Measurements from ENCODE around the gene SURF2.

The SURF2 gene

GRCh38 chr9:133344979-133345378 is 11.4 kb upstream of the SURF2 start:
- Mint-ChIP-seq H3K4me1 (peaks cover 50% of the 10 kb centered on the region), H3K27me3 (peaks cover 3% of the 10 kb centered on the region), H3K36me3 (ENCODE audit: low read depth) (peaks cover 45% of the 10 kb centered on the region), H3K27ac (no peak overlapping the region), H3K4me3 (no peak overlapping the region), H3K9me3 (no peaks in the 10 kb centered on the region)
- ATAC-seq (no peak), DNase-seq (no peak)

- peaks cover 50% of the 10 kb centered on the region for H3K4me1 Mint-ChIP-seq
- H3K36me3 Mint-ChIP-seq (ENCODE audit: low read depth): peaks cover 45% of the 10 kb centered on the region
- no peaks in the 10 kb centered on the region for H3K9me3 Mint-ChIP-seq
- peaks cover 3% of the 10 kb centered on the region for H3K27me3 Mint-ChIP-seq
- H3K27ac Mint-ChIP-seq: no peak overlapping the region
- no peak overlapping the region for H3K4me3 Mint-ChIP-seq
- no peak for ATAC-seq
- DNase-seq: no peak
These were observed 10.8 kb upstream of the SURF2 start for GRCh38 chr9:133345596-133345995.

DNA sequence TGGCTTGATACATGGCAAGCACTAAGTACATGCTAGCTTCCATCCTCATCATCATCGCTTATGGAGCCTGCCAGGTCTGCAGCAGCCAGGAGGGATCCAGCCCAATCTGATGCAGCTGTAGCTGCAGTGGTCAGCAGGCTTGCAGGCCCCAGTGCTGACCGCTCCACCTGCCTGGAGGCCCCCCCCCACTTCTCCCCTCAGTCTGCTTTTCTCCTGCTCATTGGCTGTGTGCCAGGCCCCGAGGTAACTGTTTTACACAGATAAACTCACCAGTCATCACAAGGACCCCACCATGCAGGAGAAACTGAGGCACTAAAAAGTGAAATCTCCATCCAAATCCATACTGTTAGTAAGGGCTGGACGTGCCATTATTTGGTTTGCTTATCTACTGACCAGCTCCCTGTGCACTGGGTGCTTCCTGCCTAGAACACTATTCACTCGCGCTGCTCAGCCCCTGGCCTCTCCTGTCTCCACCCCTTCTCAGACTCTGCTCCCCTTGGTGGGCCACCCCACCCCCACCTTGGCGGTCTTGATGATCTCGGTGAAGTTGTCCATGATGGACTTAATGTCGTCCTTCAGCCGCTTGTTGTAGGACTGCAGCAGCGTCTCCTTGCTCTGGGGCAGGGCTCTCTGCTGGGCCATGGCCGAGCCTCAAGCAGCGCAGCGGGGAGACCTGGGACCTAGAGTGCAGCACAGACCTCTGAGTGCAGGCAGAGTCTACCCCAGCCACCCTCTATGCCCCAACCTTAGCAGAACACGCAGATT is 10.1 kb upstream of the SURF2 start:
- Mint-ChIP-seq H3K9me3 (no peaks in the 10 kb centered on the region), H3K4me1 (peaks cover 48% of the 10 kb centered on the region), H3K4me3 (peak overlapping the region; percentile 97), H3K27ac (peak overlapping the region; percentile 97), H3K27me3 (peaks cover 3% of the 10 kb centered on the region), H3K36me3 (ENCODE audit: low read depth) (peaks cover 45% of the 10 kb centered on the region)
- ATAC-seq (no peak), DNase-seq (no peak)

DNA sequence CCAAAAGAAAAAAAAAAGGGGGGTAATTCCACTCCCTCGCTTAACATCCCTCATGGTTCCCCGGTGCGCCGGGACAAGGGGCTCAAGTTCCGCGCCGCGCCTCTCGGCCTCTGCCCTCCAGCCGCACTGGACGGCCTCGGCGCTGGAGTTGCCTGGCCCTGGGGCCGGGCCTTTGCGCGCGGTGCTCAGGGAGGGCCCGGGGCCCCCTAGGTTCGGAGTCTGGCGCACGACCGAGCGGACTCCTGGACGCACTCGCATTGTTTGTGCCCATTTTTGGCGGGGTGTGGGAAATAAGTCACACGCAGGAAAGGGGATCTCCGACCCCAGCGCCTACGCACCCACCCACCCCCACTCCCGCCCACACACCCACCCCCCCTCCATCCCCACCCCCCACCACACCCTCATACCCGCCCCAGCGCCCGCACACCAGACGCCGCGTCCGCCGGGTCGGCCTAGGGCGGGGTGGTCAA is 8.8 kb upstream of the SURF2 start:
- peaks cover 43% of the 10 kb centered on the region for H3K4me1 Mint-ChIP-seq
- peaks cover 56% of the 10 kb centered on the region for H3K36me3 Mint-ChIP-seq (ENCODE audit: low read depth)
- peak overlapping the region; percentile 97 for H3K27ac Mint-ChIP-seq
- H3K9me3 Mint-ChIP-seq: no peaks in the 10 kb centered on the region
- peaks cover 3% of the 10 kb centered on the region for H3K27me3 Mint-ChIP-seq
- H3K4me3 Mint-ChIP-seq: peak overlapping the region; percentile 97
- ATAC-seq (peak; percentile 41), DNase-seq (peak; percentile 55)

- no peaks in the 10 kb centered on the region for H3K9me3 Mint-ChIP-seq
- H3K27ac Mint-ChIP-seq: peak within 1 kb of the TSS; percentile 97
- peak within 1 kb of the TSS; percentile 97 for H3K4me3 Mint-ChIP-seq
- peaks cover 43% of the 10 kb centered on the region for H3K4me1 Mint-ChIP-seq
- ATAC-seq (peak; percentile 60), DNase-seq (peak; percentile 91)
- H3K36me3 Mint-ChIP-seq (ENCODE audit: low read depth): peaks cover 54% of the 10 kb centered on the region
- peaks cover 3% of the 10 kb centered on the region for H3K27me3 Mint-ChIP-seq
These were observed 8.2 kb upstream of the SURF2 start, which contains the start of the genes MED22 and RPL7A for GRCh38 chr9:133347985-133348717. Gene MED22, minus strand, starts transcription at chr9:133348131. Its CDS starts 1,469 bp downstream, at chr9:133346662. Gene RPL7A, plus strand, starts transcription at chr9:133348218. Its CDS starts 26 bp downstream, at chr9:133348244.

GRCh38 chr9:133348718-133349573 is 7.4 kb upstream of the SURF2 start:
- H3K4me1 Mint-ChIP-seq: peaks cover 43% of the 10 kb centered on the region
- H3K27me3 Mint-ChIP-seq: peaks cover 3% of the 10 kb centered on the region
- H3K27ac Mint-ChIP-seq: peak overlapping the region; percentile 97
- peak overlapping the region; percentile 97 for H3K4me3 Mint-ChIP-seq
- H3K36me3 Mint-ChIP-seq (ENCODE audit: low read depth): peaks cover 56% of the 10 kb centered on the region
- ATAC-seq: no peak
- no peak for DNase-seq
- H3K9me3 Mint-ChIP-seq: no peaks in the 10 kb centered on the region

GRCh38 chr9:133349965-133350616 is 6.3 kb upstream of the SURF2 start:
- Mint-ChIP-seq H3K36me3 (ENCODE audit: low read depth) (peaks cover 56% of the 10 kb centered on the region), H3K4me3 (peak overlapping the region; percentile 97), H3K27ac (peak overlapping the region; percentile 97), H3K9me3 (no peaks in the 10 kb centered on the region), H3K27me3 (peaks cover 3% of the 10 kb centered on the region), H3K4me1 (peaks cover 49% of the 10 kb centered on the region)
- no peak for DNase-seq
- no peak for ATAC-seq

DNA sequence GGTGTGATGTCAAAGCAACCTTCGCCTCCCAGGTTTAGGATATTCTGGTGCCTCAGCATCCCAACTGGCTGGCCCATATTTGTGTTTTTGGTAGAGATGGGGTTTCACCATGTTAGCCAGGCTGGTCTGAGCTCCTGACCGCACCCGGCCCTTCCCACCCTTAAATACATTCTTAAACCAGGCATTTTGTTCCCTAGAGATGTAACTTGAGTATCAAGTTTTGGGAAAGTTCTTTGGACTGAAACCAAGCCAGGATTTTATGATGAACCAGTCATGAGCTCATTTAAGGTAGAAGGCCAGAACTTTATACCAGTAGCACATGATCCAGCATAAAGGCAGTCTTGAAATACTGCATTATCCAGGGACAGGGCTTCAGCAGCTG is 4.8 kb upstream of the SURF2 start:
- H3K4me1 Mint-ChIP-seq: peaks cover 44% of the 10 kb centered on the region
- H3K4me3 Mint-ChIP-seq: peak overlapping the region; percentile 22
- DNase-seq (no peak), ATAC-seq (no peak)
- peaks cover 3% of the 10 kb centered on the region for H3K27me3 Mint-ChIP-seq
- no peaks in the 10 kb centered on the region for H3K9me3 Mint-ChIP-seq
- peaks cover 51% of the 10 kb centered on the region for H3K36me3 Mint-ChIP-seq (ENCODE audit: low read depth)
- H3K27ac Mint-ChIP-seq: peak overlapping the region; percentile 97

GRCh38 chr9:133351908-133352634 is 4.3 kb upstream of the SURF2 start:
- H3K27ac Mint-ChIP-seq: peak overlapping the region; percentile 68
- DNase-seq: peak; percentile 62
- no peaks in the 10 kb centered on the region for H3K9me3 Mint-ChIP-seq
- H3K27me3 Mint-ChIP-seq: peaks cover 3% of the 10 kb centered on the region
- peaks cover 49% of the 10 kb centered on the region for H3K36me3 Mint-ChIP-seq (ENCODE audit: low read depth)
- peak; percentile 35 for ATAC-seq
- peaks cover 40% of the 10 kb centered on the region for H3K4me1 Mint-ChIP-seq
- H3K4me3 Mint-ChIP-seq: peak overlapping the region; percentile 22

GRCh38 chr9:133352635-133353340 is 3.6 kb upstream of the SURF2 start:
- Mint-ChIP-seq H3K27ac (peak overlapping the region; percentile 68), H3K9me3 (no peaks in the 10 kb centered on the region), H3K4me3 (no peak overlapping the region), H3K27me3 (peaks cover 3% of the 10 kb centered on the region), H3K4me1 (peaks cover 44% of the 10 kb centered on the region), H3K36me3 (ENCODE audit: low read depth) (peaks cover 51% of the 10 kb centered on the region)
- DNase-seq (no peak), ATAC-seq (no peak)

DNA sequence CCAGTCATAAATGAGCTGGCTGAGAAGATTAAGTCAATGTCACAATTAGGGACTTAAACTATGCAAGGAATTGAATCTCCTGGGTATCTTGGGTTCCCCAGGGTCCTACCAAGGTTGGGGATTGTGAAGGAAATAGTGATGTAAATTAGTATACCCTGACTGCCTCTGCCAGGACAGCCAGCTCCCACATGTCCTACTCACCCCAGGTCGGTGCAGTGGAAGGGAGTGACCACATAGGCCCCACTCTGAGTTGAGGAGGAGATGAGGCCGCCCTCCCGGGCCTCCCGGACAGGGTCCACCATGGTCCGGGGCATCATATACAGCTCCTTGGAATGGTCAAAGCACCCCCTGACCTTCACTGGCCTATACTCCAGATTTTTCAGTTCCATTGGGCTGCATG is 2.8 kb upstream of the SURF2 start:
- Mint-ChIP-seq H3K4me1 (peaks cover 48% of the 10 kb centered on the region), H3K27ac (peak overlapping the region; percentile 68), H3K27me3 (no peaks in the 10 kb centered on the region), H3K4me3 (no peak overlapping the region), H3K9me3 (no peaks in the 10 kb centered on the region), H3K36me3 (ENCODE audit: low read depth) (peaks cover 44% of the 10 kb centered on the region)
- ATAC-seq (no peak), DNase-seq (no peak)

DNA sequence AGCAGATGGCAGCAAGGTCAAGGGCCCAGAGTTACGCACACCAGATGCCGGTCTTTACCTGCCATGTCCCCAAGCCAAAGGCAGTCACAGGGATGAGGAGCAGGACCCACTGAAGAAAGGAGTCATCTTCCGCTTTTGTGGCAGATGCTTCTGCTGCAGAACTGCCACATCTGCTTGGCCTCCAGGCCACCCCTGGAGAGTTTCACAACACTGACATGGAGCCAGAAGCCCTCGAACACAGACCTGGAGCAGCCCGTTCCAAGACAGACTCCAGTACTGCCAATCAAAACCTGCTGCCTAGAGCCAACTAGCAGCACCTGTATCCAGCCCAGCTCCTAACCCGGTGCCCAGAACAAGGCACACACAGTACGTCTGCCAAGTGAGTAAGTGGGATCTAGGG is 1.6 kb upstream of the SURF2 start:
- peak overlapping the region; percentile 85 for H3K27ac Mint-ChIP-seq
- peaks cover 44% of the 10 kb centered on the region for H3K4me1 Mint-ChIP-seq
- DNase-seq (no peak), ATAC-seq (no peak)
- peak overlapping the region; percentile 88 for H3K4me3 Mint-ChIP-seq
- H3K9me3 Mint-ChIP-seq: no peaks in the 10 kb centered on the region
- H3K36me3 Mint-ChIP-seq (ENCODE audit: low read depth): peaks cover 36% of the 10 kb centered on the region
- H3K27me3 Mint-ChIP-seq: no peaks in the 10 kb centered on the region

DNA sequence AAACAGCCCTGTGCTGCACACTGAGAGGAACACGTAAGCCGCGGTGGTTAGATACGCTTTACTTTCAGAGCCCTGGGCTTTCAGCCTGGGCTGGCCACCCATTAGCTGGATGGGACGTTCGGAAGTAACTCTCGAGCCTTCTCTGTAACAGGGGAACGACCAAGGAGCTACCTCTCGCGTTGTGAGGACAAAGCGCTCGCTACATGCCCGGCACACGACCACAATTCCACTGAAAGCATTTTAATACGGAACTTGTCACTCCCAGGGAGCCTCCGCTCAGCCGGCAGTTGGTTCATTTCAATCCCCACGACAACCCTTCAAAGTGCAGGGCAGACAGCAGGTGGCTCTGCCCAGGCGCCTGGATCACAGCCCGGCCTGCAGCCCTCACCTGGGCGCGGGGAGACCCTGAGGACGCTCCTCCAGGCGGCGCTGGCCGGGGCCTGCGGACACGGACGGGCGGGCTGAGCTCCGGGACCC is 431 bp upstream of the SURF2 start:
- H3K4me3 Mint-ChIP-seq: peak overlapping the region; percentile 88
- H3K4me1 Mint-ChIP-seq: peaks cover 42% of the 10 kb centered on the region
- H3K27ac Mint-ChIP-seq: peak overlapping the region; percentile 85
- DNase-seq: no peak
- H3K36me3 Mint-ChIP-seq (ENCODE audit: low read depth): peaks cover 26% of the 10 kb centered on the region
- no peaks in the 10 kb centered on the region for H3K27me3 Mint-ChIP-seq
- ATAC-seq: peak; percentile 27
- no peaks in the 10 kb centered on the region for H3K9me3 Mint-ChIP-seq

All from activated naive CD8-positive, alpha-beta T cell treated with anti-CD3 and anti-CD28 coated beads, Interleukin-2, amount 50 U/mL, for 24 hours (primary cell).